GM12873 (cell line): ENCODE measurements around the gene TRPV5.

ENCODE experiments used
- TF ChIP-seq, protein P1 (sequence below): IDR thresholded peaks from 2 replicates; pipeline ENCODE4 v1.5.1; 2012; ENCODE audit warnings: low read depth, mild to moderate bottlenecking, moderate library complexity, low read length, control low read depth; ENCODE audit not compliant: insufficient read depth; ENCODE audit errors: missing control alignments

The TRPV5 gene

DNA sequence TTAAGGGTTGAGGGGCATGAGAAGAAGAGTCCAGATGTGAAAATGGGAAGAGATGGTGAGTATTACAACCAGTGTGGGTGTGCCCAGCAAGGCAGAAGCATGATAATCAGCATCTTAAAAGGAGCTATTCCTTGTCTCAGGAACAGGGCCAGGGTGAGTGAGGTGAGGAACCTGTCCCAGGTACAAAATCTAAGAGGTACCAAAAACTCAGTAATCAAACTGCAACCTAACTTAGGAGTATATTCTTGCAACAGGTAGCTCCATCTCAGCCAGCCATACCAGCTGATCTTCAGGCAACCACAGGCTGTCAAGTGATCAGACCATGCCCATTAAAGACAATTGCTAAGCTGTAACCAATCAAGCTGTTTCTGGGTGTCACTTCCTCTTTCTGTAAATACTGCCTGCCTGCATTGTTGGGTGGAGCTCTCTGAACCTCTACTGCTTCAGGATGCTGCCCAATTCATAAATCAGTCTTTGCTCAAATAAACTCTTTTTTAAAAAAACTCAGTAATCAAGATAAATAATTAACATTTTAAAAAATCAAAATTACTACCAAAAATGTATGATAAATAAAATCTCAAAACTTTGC lies 21.2 kb upstream of the TRPV5 start:
- TF ChIP-seq, protein P1, sequence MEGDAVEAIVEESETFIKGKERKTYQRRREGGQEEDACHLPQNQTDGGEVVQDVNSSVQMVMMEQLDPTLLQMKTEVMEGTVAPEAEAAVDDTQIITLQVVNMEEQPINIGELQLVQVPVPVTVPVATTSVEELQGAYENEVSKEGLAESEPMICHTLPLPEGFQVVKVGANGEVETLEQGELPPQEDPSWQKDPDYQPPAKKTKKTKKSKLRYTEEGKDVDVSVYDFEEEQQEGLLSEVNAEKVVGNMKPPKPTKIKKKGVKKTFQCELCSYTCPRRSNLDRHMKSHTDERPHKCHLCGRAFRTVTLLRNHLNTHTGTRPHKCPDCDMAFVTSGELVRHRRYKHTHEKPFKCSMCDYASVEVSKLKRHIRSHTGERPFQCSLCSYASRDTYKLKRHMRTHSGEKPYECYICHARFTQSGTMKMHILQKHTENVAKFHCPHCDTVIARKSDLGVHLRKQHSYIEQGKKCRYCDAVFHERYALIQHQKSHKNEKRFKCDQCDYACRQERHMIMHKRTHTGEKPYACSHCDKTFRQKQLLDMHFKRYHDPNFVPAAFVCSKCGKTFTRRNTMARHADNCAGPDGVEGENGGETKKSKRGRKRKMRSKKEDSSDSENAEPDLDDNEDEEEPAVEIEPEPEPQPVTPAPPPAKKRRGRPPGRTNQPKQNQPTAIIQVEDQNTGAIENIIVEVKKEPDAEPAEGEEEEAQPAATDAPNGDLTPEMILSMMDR = no peak

DNA sequence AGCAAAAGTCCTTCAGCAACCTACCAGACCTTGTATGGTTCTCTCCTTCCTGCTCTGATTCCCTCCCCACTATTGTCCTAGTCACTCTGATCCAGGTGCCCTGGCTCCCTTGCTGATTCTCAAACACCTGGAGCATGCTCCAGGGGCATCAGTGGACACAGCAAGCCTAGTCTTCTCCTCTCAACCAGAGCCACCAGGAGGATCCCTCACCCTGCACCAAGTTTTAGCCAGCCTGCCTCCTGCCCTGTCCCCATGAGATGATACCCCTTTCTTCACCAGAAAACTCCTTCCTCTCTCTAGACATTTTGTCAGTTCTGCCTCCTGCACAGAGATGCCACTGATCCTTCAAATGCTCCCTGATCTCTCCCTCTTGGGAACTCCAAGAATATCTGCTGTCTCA lies 16.7 kb upstream of the TRPV5 start:
- TF ChIP-seq, protein P1 = no peak

DNA sequence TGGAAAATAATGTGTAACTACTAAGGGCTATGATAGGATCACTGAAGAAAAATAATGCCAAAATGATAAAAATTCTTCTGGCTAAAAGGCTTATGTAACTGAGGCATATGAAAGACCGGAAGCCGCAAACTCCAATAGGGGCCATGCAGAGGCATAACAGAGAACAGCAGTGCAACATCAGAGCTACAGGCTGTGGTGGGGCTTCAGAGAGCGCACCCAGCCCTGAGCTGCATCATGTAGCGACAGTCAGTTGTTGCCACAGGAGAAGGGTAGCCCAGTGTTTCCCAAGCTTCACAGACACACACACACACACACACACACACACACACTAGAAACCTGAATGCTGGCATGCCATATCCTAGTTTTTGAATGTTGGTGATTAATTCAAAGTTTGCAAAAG lies 15.1 kb upstream of the TRPV5 start:
- TF ChIP-seq, protein P1 = no peak

DNA sequence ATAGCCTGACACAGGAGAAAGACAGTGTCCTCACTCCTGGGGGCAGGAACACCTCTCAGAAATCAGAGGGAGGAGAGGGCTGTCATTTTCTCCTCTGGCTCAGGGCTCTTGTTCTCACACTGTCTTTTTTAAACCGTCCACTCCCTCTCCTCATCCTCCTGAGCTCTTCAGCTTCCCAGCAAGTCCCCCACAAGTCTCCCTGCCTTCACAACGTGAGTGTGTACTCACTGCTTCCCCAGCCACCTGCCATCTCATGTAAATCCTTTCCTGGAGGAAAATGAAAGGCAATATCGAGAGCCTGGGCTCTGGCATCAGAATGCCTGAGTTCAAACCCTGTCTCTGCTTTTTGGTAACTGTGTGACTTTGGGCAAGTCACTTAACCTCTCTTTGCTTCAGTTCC lies 11.5 kb upstream of the TRPV5 start:
- TF ChIP-seq, protein P1 = no peak

DNA sequence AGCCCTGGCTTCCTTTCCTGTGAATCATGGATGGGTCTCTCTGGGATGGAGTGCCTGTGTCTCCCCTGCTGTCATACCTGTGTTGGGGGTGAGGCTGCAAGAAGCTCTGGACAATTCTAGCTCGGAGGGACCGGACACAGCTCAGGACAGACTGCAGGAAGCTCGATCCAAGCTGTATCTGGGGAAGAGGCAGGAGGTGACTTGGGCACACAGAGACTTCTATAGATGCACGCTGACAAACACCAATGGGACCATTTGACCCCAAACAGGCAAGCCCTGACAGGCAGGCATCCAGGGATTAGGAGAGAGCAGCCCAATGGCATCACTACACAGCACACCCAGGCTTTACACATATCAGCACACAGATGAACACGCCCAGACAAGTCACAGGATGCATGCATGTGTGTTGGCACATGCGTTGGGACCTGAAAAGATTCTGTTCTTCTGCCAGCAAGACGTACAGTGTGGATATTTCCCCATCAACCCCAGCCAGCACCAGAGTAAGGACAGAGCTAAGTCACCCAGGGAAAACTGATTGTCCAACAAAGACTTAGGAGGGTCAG lies 10.2 kb upstream of the TRPV5 start:
- TF ChIP-seq, protein P1 = no peak

DNA sequence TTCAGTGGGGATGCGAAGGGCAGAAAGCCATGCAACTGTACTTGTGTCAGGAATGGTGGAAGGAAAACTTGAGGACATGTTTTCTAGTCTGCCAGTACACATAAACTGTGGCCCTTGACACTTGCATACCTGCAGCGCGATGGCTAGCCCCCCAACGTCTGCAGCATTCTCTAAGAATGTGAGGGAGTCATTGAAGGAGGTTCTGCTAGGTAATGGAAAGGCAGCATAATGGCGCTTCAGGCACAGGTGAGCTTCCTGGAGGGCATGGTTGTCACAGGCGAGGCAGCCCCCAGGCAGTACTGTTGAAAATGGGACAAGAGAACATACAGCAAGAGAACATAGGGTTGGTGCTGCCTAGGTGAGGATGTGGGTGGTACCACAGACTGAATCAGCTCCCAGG lies 9.2 kb upstream of the TRPV5 start:
- TF ChIP-seq, protein P1 = no peak

DNA sequence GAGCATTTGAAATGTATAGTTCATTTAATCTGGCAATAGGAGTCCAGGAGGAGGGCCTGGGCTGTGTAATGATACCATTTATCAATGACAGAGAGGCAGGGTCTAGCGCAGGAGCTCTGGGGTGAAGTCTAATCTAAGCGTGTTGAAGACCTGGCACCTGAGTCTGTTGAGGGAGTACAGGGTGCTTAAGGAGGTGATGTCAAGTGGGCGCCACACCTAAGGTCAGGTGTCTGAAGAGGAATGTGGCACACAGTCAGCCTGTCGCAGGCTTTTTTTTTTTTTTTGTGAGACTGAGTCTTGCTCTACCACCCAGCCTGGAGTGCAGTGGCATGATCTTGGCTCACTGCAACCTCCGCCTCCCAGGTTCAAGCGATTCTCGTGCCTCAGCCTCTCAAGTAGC lies 8.0 kb upstream of the TRPV5 start:
- TF ChIP-seq, protein P1 = no peak
